ENCODE measurements around the gene KIR2DL1.
"Not testable (repeated sequence)": the region's sequence is repeated elsewhere in the genome, so short reads cannot be mapped to it uniquely, and the experiment has no call there.

Gene KIR2DL1

DNA sequence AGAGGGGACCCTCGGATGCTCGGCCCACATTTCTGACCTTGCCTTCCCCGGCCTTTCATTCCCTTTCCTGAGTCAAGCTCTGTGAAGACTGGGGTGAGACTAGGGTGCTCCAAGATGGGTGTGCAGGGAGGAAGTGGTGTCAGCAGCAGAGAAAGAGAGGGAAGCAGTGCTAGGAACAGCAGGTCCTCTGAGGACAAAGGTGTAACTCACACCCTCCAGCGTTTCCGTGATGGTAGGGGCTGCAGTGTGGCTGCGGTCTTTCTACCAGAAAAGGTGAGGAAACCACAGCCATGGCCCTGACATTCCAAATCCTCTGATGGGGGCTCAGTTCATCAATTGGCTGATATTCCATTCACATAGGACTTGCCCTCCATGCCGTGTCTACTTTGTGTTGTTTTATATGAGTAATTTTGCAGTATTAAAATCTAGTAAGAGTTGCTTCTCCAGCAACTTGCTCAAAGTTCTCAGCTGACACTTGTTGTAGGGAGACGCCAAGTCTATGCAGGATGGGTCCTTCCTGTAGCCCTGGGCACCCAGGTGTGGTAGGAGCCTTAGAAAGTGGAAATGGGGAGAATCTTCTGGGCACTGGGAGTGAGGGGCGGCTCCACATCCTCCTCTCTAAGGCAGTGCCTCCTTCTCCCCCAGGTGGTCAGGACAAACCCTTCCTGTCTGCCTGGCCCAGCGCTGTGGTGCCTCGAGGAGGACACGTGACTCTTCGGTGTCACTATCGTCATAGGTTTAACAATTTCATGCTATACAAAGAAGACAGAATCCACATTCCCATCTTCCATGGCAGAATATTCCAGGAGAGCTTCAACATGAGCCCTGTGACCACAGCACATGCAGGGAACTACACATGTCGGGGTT is 48.3 kb downstream of the KIR2DL1 start:
- Histone ChIP-seq H3K18ac (ENCODE audit: low read depth in 1 of 2, low read length in 2 of 2) (no peak overlapping the region), H2BK5ac (ENCODE audit: low read depth, low read length, poor library complexity, severe bottlenecking) (no peak overlapping the region), H2BK15ac (ENCODE audit: low read depth, poor library complexity, severe bottlenecking) (no peak overlapping the region), H3K4me3 (ENCODE audit: insufficient read depth in 1 of 2, low read depth in 1 of 2, low read length in 2 of 2) (no peak overlapping the region), H3K36me3 (ENCODE audit: control insufficient read depth in 1 of 2, insufficient read depth in 2 of 2, low read depth in 1 of 2, low read length in 2 of 2) (no peaks in the 10 kb centered on the region), H2AFZ (ENCODE audit: low read depth, low read length) (no peak overlapping the region), H3K79me1 (replicated peaks; ENCODE audit: low read length, poor library complexity, severe bottlenecking) (no peaks in the 10 kb centered on the region), H3K9me3 (ENCODE audit: control insufficient read depth, low read length) (no peaks in the 10 kb centered on the region), H3K23ac (ENCODE audit: low read length in 2 of 2) (no peak overlapping the region), H3K4me2 (ENCODE audit: low read length, poor library complexity, severe bottlenecking) (no peak overlapping the region), H3K27ac (ENCODE audit: low read length, poor library complexity, severe bottlenecking) (no peak overlapping the region), H2BK120ac (ENCODE audit: low read depth, low read length) (no peak overlapping the region), H2AK5ac (ENCODE audit: low read length, severe bottlenecking) (no peak overlapping the region), H3K9ac (ENCODE audit: low read length) (no peak overlapping the region), H3K4me1 (ENCODE audit: control insufficient read depth, insufficient read depth, low read depth, low read length) (no peaks in the 10 kb centered on the region), H3K27me3 (ENCODE audit: control insufficient read depth in 1 of 2, insufficient read depth in 1 of 2, low read length in 2 of 2) (no peaks in the 10 kb centered on the region), H2BK12ac (ENCODE audit: low read length in 2 of 2) (no peak overlapping the region), H3K4ac (ENCODE audit: low read depth in 1 of 2, low read length in 2 of 2) (no peak overlapping the region), H4K8ac (ENCODE audit: low read length) (no peak overlapping the region), H4K91ac (ENCODE audit: low read length) (no peak overlapping the region), H3K14ac (ENCODE audit: low read length in 2 of 2) (no peak overlapping the region)
- 60% methylated on average over 15 of the region's 15 CpGs for WGBS
- no peak for DNase-seq

DNA sequence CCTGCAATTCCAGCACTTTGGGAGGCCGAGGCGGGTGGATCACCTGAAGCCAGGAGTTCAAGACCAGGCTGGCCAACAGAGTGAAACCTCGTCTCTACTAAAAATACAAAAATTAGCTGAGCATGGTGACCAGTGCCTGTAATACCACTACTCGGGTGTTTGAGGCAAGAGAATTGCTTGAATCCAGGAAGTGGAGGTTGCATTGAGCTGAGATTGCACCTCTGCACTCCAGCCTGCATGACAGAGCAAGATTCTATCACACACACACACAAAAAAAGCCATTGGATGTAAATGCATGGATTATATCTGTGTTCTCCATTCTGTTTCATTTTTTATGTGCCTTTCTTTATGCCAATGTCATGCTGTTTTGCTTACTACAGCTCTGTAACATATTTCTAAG is 54.8 kb downstream of the KIR2DL1 start:
- DNase-seq; H3K14ac ChIP-seq (ENCODE audit: low read length in 2 of 2); H3K4me1 ChIP-seq (ENCODE audit: control insufficient read depth, insufficient read depth, low read depth, low read length); H2BK15ac ChIP-seq (ENCODE audit: low read depth, poor library complexity, severe bottlenecking); H2BK5ac ChIP-seq (ENCODE audit: low read depth, low read length, poor library complexity, severe bottlenecking); H3K4me2 ChIP-seq (ENCODE audit: low read length, poor library complexity, severe bottlenecking); H4K91ac ChIP-seq (ENCODE audit: low read length); H3K27ac ChIP-seq (ENCODE audit: low read length, poor library complexity, severe bottlenecking); H3K4ac ChIP-seq (ENCODE audit: low read depth in 1 of 2, low read length in 2 of 2); H3K9me3 ChIP-seq (ENCODE audit: control insufficient read depth, low read length); H2BK120ac ChIP-seq (ENCODE audit: low read depth, low read length); H2AFZ ChIP-seq (ENCODE audit: low read depth, low read length); H4K8ac ChIP-seq (ENCODE audit: low read length); H3K18ac ChIP-seq (ENCODE audit: low read depth in 1 of 2, low read length in 2 of 2); H3K27me3 ChIP-seq (ENCODE audit: control insufficient read depth in 1 of 2, insufficient read depth in 1 of 2, low read length in 2 of 2); H3K79me1 ChIP-seq (replicated peaks; ENCODE audit: low read length, poor library complexity, severe bottlenecking); H3K36me3 ChIP-seq (ENCODE audit: control insufficient read depth in 1 of 2, insufficient read depth in 2 of 2, low read depth in 1 of 2, low read length in 2 of 2); H3K9ac ChIP-seq (ENCODE audit: low read length); H2BK12ac ChIP-seq (ENCODE audit: low read length in 2 of 2); H3K4me3 ChIP-seq (ENCODE audit: insufficient read depth in 1 of 2, low read depth in 1 of 2, low read length in 2 of 2); H3K23ac ChIP-seq (ENCODE audit: low read length in 2 of 2); H2AK5ac ChIP-seq (ENCODE audit: low read length, severe bottlenecking): not testable (repeated sequence)
- 61% methylated on average over 3 of the region's 4 CpGs for WGBS

- H2BK15ac ChIP-seq (ENCODE audit: low read depth, poor library complexity, severe bottlenecking); H2BK120ac ChIP-seq (ENCODE audit: low read depth, low read length); H3K36me3 ChIP-seq (ENCODE audit: control insufficient read depth in 1 of 2, insufficient read depth in 2 of 2, low read depth in 1 of 2, low read length in 2 of 2); H3K4ac ChIP-seq (ENCODE audit: low read depth in 1 of 2, low read length in 2 of 2); H2BK5ac ChIP-seq (ENCODE audit: low read depth, low read length, poor library complexity, severe bottlenecking); H3K14ac ChIP-seq (ENCODE audit: low read length in 2 of 2); H3K18ac ChIP-seq (ENCODE audit: low read depth in 1 of 2, low read length in 2 of 2); DNase-seq; H4K8ac ChIP-seq (ENCODE audit: low read length); H3K4me3 ChIP-seq (ENCODE audit: insufficient read depth in 1 of 2, low read depth in 1 of 2, low read length in 2 of 2); H3K23ac ChIP-seq (ENCODE audit: low read length in 2 of 2); H3K27me3 ChIP-seq (ENCODE audit: control insufficient read depth in 1 of 2, insufficient read depth in 1 of 2, low read length in 2 of 2); H3K27ac ChIP-seq (ENCODE audit: low read length, poor library complexity, severe bottlenecking); H3K4me1 ChIP-seq (ENCODE audit: control insufficient read depth, insufficient read depth, low read depth, low read length); H2AFZ ChIP-seq (ENCODE audit: low read depth, low read length); H4K91ac ChIP-seq (ENCODE audit: low read length); H3K79me1 ChIP-seq (replicated peaks; ENCODE audit: low read length, poor library complexity, severe bottlenecking); H3K4me2 ChIP-seq (ENCODE audit: low read length, poor library complexity, severe bottlenecking); H3K9ac ChIP-seq (ENCODE audit: low read length); H3K9me3 ChIP-seq (ENCODE audit: control insufficient read depth, low read length); H2BK12ac ChIP-seq (ENCODE audit: low read length in 2 of 2); H2AK5ac ChIP-seq (ENCODE audit: low read length, severe bottlenecking): not testable (repeated sequence)
- WGBS, result 51% methylated on average over 5 of the region's 7 CpGs
These were observed 55.7 kb downstream of the KIR2DL1 start for GRCh38 chr19:54825326-54825725.

GRCh38 chr19:54828064-54828463 is 58.5 kb downstream of the KIR2DL1 start:
- not testable (repeated sequence) for H2BK15ac ChIP-seq (ENCODE audit: low read depth, poor library complexity, severe bottlenecking); H2AFZ ChIP-seq (ENCODE audit: low read depth, low read length); H3K18ac ChIP-seq (ENCODE audit: low read depth in 1 of 2, low read length in 2 of 2); H2BK12ac ChIP-seq (ENCODE audit: low read length in 2 of 2); H2AK5ac ChIP-seq (ENCODE audit: low read length, severe bottlenecking); H3K4me1 ChIP-seq (ENCODE audit: control insufficient read depth, insufficient read depth, low read depth, low read length); H4K8ac ChIP-seq (ENCODE audit: low read length); H4K91ac ChIP-seq (ENCODE audit: low read length); H3K23ac ChIP-seq (ENCODE audit: low read length in 2 of 2); H3K27ac ChIP-seq (ENCODE audit: low read length, poor library complexity, severe bottlenecking); H3K79me1 ChIP-seq (replicated peaks; ENCODE audit: low read length, poor library complexity, severe bottlenecking); H3K14ac ChIP-seq (ENCODE audit: low read length in 2 of 2); H3K4me3 ChIP-seq (ENCODE audit: insufficient read depth in 1 of 2, low read depth in 1 of 2, low read length in 2 of 2); H2BK120ac ChIP-seq (ENCODE audit: low read depth, low read length); H3K9me3 ChIP-seq (ENCODE audit: control insufficient read depth, low read length); H3K4me2 ChIP-seq (ENCODE audit: low read length, poor library complexity, severe bottlenecking); H3K36me3 ChIP-seq (ENCODE audit: control insufficient read depth in 1 of 2, insufficient read depth in 2 of 2, low read depth in 1 of 2, low read length in 2 of 2); DNase-seq; H3K9ac ChIP-seq (ENCODE audit: low read length); H3K27me3 ChIP-seq (ENCODE audit: control insufficient read depth in 1 of 2, insufficient read depth in 1 of 2, low read length in 2 of 2); H3K4ac ChIP-seq (ENCODE audit: low read depth in 1 of 2, low read length in 2 of 2); H2BK5ac ChIP-seq (ENCODE audit: low read depth, low read length, poor library complexity, severe bottlenecking)
- WGBS, result 59% methylated on average over 4 of the region's 8 CpGs
